ENCODE results near the gene MAST3. TPM values are rescaled to one million over a fixed set of nuclear protein-coding genes. Genes with fewer than 3 reads are reported as not detected.

MAST3 gene
- total RNA-seq, 1 donor from 2014 or later = 13.4 TPM

DNA sequence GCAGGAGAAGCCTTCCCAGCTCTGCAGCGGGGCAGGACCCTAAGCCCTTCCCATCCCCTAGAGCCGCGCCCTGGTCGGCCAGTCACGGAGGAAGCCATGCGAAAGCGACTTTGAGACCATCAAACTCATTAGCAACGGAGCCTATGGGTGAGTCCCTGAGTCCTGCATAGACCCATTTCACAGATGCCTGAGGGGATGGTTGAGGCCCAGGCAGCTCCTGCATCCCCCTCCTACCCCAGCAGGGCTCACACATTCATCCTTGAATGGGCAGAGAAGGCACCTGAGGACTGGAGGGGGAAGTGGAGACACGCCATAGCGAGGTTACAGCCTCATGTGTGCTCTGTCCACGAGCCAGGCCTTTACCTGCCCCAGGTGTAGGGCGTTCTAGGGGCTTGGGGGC lies 31.2 kb downstream of the MAST3 start:
- TF ChIP-seq, protein P1, sequence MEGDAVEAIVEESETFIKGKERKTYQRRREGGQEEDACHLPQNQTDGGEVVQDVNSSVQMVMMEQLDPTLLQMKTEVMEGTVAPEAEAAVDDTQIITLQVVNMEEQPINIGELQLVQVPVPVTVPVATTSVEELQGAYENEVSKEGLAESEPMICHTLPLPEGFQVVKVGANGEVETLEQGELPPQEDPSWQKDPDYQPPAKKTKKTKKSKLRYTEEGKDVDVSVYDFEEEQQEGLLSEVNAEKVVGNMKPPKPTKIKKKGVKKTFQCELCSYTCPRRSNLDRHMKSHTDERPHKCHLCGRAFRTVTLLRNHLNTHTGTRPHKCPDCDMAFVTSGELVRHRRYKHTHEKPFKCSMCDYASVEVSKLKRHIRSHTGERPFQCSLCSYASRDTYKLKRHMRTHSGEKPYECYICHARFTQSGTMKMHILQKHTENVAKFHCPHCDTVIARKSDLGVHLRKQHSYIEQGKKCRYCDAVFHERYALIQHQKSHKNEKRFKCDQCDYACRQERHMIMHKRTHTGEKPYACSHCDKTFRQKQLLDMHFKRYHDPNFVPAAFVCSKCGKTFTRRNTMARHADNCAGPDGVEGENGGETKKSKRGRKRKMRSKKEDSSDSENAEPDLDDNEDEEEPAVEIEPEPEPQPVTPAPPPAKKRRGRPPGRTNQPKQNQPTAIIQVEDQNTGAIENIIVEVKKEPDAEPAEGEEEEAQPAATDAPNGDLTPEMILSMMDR (conservative IDR thresholded peaks at IDR 0.05) = no peak
- no peaks in the 10 kb centered on the region for H3K4me1 Mint-ChIP-seq
- H3K27ac Mint-ChIP-seq (ENCODE audit: unreplicated experiment) = no peak overlapping the region
- no peaks in the 10 kb centered on the region for H3K9me3 Mint-ChIP-seq
- peaks cover 4% of the 10 kb centered on the region for H3K36me3 Mint-ChIP-seq (ENCODE audit: low read depth)
- no peaks in the 10 kb centered on the region for H3K27me3 Mint-ChIP-seq (ENCODE audit: low read depth)
- no peak overlapping the region for H3K4me3 Mint-ChIP-seq
- DNase-seq (ENCODE audit: low read depth, low spot score) = no peak

DNA sequence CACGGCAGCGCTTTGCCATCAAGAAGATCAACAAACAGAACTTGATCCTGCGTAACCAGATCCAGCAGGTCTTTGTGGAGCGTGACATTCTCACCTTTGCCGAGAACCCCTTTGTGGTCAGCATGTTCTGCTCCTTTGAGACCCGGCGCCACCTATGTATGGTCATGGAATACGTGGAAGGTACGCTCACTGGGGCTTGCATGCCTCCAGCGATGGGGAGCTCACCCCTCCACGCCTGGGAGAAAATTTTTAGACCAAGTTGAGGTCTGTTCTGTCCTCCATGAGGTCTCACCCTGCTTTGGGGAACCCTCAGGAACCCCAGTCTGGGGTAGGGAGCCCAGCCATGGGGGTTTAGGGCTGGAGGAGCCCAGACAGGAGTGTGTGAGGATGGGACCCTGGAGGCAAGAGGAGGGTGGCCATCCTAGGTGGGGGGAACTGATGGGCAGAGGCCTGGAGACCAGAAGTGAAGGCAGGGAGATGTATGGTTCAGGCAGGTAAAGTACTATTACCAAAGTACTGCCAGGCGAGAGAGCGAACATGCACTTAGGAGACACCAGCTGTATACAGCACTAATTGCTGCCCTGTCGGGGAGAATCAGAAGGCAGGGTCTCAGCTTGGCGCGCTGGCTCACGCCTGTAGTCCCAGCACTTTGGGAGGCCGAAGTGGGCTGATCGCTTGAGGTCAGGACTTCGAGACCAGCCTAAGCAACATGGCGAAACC lies 33.1 kb downstream of the MAST3 start:
- H3K4me1 Mint-ChIP-seq = no peaks in the 10 kb centered on the region

DNA sequence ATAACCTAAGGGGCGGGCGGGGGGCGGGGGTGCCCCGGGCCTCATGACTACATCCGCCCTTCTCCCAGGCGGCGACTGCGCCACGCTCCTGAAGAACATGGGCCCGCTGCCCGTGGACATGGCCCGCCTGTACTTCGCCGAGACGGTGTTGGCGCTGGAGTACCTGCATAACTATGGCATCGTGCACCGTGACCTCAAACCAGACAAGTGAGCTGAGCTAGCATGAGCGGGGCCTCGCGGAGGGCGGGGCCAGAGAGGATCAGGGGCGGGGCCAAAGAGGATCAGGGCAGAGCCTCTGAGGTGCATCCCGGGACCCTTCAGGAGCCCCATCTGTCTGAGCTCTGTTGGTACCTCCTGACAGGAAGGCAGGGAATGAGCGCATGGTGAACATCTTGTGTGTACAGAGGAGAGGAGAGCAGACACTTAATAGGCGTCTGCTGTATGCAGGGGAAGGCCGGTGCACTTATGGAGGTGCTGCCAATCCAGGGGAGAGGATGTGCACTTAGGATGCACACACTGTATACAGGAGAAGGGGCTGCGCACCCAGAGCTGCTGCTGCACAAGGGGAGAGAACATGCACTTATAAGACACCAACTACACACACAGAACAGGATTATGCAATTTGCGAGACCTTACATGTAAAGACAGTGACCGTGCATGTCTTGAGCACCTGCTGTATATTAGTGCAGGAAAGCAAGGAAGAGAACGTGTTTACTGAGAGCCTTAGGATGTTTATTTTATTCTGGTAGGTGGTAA lies 34.4 kb downstream of the MAST3 start:
- H3K4me1 Mint-ChIP-seq = no peaks in the 10 kb centered on the region
- H3K27me3 Mint-ChIP-seq (ENCODE audit: low read depth) = no peaks in the 10 kb centered on the region
- TF ChIP-seq, protein P1 (conservative IDR thresholded peaks at IDR 0.05) = no peak
- no peak overlapping the region for H3K4me3 Mint-ChIP-seq
- DNase-seq (ENCODE audit: low read depth, low spot score) = peak; percentile 24
- no peaks in the 10 kb centered on the region for H3K9me3 Mint-ChIP-seq
- peaks cover 4% of the 10 kb centered on the region for H3K36me3 Mint-ChIP-seq (ENCODE audit: low read depth)
- no peak overlapping the region for H3K27ac Mint-ChIP-seq (ENCODE audit: unreplicated experiment)

More for the DNA sequence above, 33.1 kb downstream of the MAST3 start:
- H3K27me3 Mint-ChIP-seq (ENCODE audit: low read depth) = no peaks in the 10 kb centered on the region
- no peak overlapping the region for H3K27ac Mint-ChIP-seq (ENCODE audit: unreplicated experiment)
- TF ChIP-seq, protein P1 (conservative IDR thresholded peaks at IDR 0.05) = no peak
- no peaks in the 10 kb centered on the region for H3K9me3 Mint-ChIP-seq
- no peak overlapping the region for H3K4me3 Mint-ChIP-seq
- no peak for DNase-seq (ENCODE audit: low read depth, low spot score)
- peaks cover 4% of the 10 kb centered on the region for H3K36me3 Mint-ChIP-seq (ENCODE audit: low read depth)

DNA sequence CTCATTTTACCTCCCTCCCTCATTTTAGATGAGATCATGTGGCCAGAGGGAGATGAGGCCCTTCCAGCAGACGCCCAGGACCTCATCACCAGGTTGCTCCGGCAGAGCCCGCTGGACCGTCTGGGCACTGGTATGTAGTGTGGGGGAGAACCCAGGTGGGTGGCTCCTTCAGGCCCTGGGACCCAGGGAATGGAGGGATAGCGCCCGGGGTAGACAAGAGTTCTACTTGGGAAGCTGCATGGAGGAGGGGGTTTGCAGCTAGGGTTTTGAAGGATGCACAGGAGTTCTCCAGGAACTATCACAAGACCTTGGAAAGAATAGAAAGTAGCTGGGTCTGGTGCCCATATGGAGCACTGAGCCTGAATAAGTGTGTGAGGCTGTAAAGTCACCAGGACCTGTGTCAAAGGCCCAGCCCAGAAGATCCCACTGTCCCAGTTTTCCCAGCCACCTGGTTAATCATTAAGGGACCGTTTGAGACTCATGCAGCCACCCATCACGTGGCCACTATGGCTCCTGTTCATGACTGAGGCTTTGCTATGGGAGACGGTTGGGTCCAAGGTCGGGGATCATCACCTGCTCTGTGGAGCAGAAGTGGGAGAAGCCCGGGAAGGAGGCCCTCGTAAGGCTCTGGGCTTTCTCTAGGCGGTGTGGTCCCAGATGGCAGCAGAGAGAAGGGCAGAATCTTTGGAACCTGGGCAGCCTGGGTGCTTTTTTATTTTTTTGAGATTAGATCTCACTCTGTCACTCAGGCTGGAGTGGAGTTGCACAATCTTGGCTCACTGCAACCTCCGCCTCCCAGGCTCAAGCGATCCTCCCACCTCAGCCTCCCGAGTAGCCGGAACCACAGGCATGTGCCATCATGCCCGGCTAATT lies 38.4 kb downstream of the MAST3 start:
- no peaks in the 10 kb centered on the region for H3K4me1 Mint-ChIP-seq
- no peak for DNase-seq (ENCODE audit: low read depth, low spot score)
- H3K27me3 Mint-ChIP-seq (ENCODE audit: low read depth) = no peaks in the 10 kb centered on the region
- H3K4me3 Mint-ChIP-seq = no peak overlapping the region
- H3K9me3 Mint-ChIP-seq = no peaks in the 10 kb centered on the region
- TF ChIP-seq, protein P1 (conservative IDR thresholded peaks at IDR 0.05) = no peak
- H3K36me3 Mint-ChIP-seq (ENCODE audit: low read depth) = peaks cover 7% of the 10 kb centered on the region
- peak overlapping the region; percentile 62 for H3K27ac Mint-ChIP-seq (ENCODE audit: unreplicated experiment)

DNA sequence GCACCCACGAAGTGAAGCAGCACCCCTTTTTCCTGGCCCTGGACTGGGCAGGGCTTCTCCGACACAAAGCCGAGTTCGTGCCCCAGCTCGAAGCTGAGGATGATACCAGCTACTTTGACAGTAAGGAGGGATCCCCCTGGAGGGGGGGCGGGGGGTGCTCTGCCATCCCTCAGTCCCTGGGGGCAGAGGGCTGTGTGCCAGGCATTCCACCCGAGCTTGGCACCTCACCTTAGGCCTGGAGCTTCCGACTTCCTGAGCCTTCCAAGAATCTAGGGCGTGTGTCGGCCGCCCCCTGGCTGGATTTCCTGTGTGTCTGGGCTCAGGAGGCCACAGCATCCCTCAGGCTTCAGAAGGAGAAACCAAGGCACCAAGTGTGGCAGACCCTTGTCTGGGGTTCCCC lies 39.7 kb downstream of the MAST3 start:
- peaks cover 9% of the 10 kb centered on the region for H3K36me3 Mint-ChIP-seq (ENCODE audit: low read depth)
- no peak overlapping the region for H3K4me3 Mint-ChIP-seq
- no peaks in the 10 kb centered on the region for H3K4me1 Mint-ChIP-seq
- H3K27ac Mint-ChIP-seq (ENCODE audit: unreplicated experiment) = no peak overlapping the region
- no peaks in the 10 kb centered on the region for H3K9me3 Mint-ChIP-seq
- TF ChIP-seq, protein P1 (conservative IDR thresholded peaks at IDR 0.05) = no peak
- no peaks in the 10 kb centered on the region for H3K27me3 Mint-ChIP-seq (ENCODE audit: low read depth)
- DNase-seq (ENCODE audit: low read depth, low spot score) = no peak
